Neural cell (in vitro differentiated cells): ENCODE data around the gene NPAS3. TPM values are rescaled to one million over a fixed set of nuclear protein-coding genes. Genes with fewer than 3 reads are reported as not detected.

Experiments used
- H2AFZ ChIP-seq: fragments of 200-600, 300-800 bp; sonication (generic), shearing (Covaris generic); 2 replicates; pipeline ENCODE4 v1.6.0; 2014; ENCODE audit warnings: low read depth, mild to moderate bottlenecking, antibody characterized with exemption, low read length, moderate library complexity
- H3F3A ChIP-seq: fragments of 200-600 bp; shearing (Covaris generic); 2 replicates; pipeline ENCODE4 v1.6.1; 2016; ENCODE audit warnings: mild to moderate bottlenecking, moderate library complexity, mixed read lengths, antibody characterized with exemption, low read length; ENCODE audit not compliant: insufficient read depth, poor library complexity, severe bottlenecking
- H3K27ac ChIP-seq: fragments of 200-600, 300-800 bp; sonication (generic), shearing (Covaris generic); 2 replicates; pipeline ENCODE4 v1.5.1; 2014; ENCODE audit warnings: mild to moderate bottlenecking, low read length, moderate library complexity
- H3K27me3 ChIP-seq: fragments of 300-800, 200-600 bp; sonication (generic), shearing (Covaris generic); 2 replicates; pipeline ENCODE4 v1.6.0; 2014; ENCODE audit warnings: mild to moderate bottlenecking, low read depth, low read length, moderate library complexity; ENCODE audit not compliant: insufficient read depth
- H3K36me3 ChIP-seq: fragments of 300-800, 200-600 bp; sonication (generic), shearing (Covaris generic); 2 replicates; pipeline ENCODE4 v1.5.1; 2014; ENCODE audit warnings: mild to moderate bottlenecking, antibody characterized with exemption, low read length, moderate library complexity; ENCODE audit not compliant: insufficient read depth
- H3K4me2 ChIP-seq: fragments of 300-800, 200-600 bp; sonication (generic), shearing (Covaris generic); 2 replicates; pipeline ENCODE4 v1.6.0; 2014; ENCODE audit warnings: mild to moderate bottlenecking, low read length
- H3K4me3 ChIP-seq: fragments of 300-800, 200-600 bp; sonication (generic), shearing (Covaris generic); 2 replicates; pipeline ENCODE4 v1.5.1; 2014; ENCODE audit warnings: mild to moderate bottlenecking, low read length, moderate library complexity
- H3K79me2 ChIP-seq: fragments of 200-600 bp; shearing (Covaris generic); replicated peaks from 2 replicates; pipeline ENCODE4 v1.6.0; 2014; ENCODE audit warnings: mild to moderate bottlenecking, low read length, moderate library complexity; ENCODE audit not compliant: insufficient read depth
- H3K9ac ChIP-seq: fragments of 300-800, 200-600 bp; sonication (generic), shearing (Covaris generic); 2 replicates; pipeline ENCODE4 v1.6.1; 2016; ENCODE audit warnings: mild to moderate bottlenecking, low read length, mixed read lengths
- H3K9me2 ChIP-seq: fragments of 200-600 bp; shearing (Covaris generic); 2 replicates; pipeline ENCODE4 v1.6.1; 2016; ENCODE audit warnings: mild to moderate bottlenecking, low read length, mixed read lengths; ENCODE audit not compliant: insufficient read depth
- H3K9me3 ChIP-seq: fragments of 200-600, 300-800 bp; sonication (generic), shearing (Covaris generic); 2 replicates; pipeline ENCODE4 v1.6.1; 2016; ENCODE audit warnings: mild to moderate bottlenecking, mixed run types, low read length, moderate library complexity, mixed read lengths
- H4K20me1 ChIP-seq: fragments of 200-600 bp; shearing (Covaris generic); 2 replicates; pipeline ENCODE4 v1.6.1; 2016; ENCODE audit warnings: mild to moderate bottlenecking, mixed run types; ENCODE audit not compliant: insufficient read depth
- CTCF ChIP-seq: fragments of 450-650 bp; IDR thresholded peaks from 2 replicates; pipeline ENCODE4 v1.5.1; 2014; ENCODE audit warnings: antibody characterized with exemption, mild to moderate bottlenecking, moderate library complexity; ENCODE audit not compliant: poor library complexity, severe bottlenecking
- EP300 ChIP-seq: fragments of 450-650 bp; conservative IDR thresholded peaks from 2 replicates; pipeline ENCODE4 v1.6.1; 2014; ENCODE audit warnings: antibody characterized with exemption, mild to moderate bottlenecking, moderate library complexity; ENCODE audit not compliant: poor library complexity, severe bottlenecking
- EZH2 ChIP-seq: fragments of 200-600, 300-800 bp; shearing (Covaris generic), sonication (generic); IDR thresholded peaks from 2 replicates; pipeline ENCODE4 v1.6.1; 2014; ENCODE audit warnings: antibody characterized with exemption, low read length, borderline replicate concordance, mild to moderate bottlenecking; ENCODE audit not compliant: insufficient read depth, poor library complexity, severe bottlenecking
- MXI1 ChIP-seq: fragments of 450-650 bp; conservative IDR thresholded peaks from 2 replicates; pipeline ENCODE4 v1.6.1; 2014; ENCODE audit warnings: antibody characterized with exemption, mild to moderate bottlenecking; ENCODE audit not compliant: poor library complexity, severe bottlenecking
- POLR2AphosphoS5 ChIP-seq: IDR thresholded peaks from 2 replicates; pipeline ENCODE4 v1.6.1; 2012
- RAD21 ChIP-seq: fragments of 450-650 bp; conservative IDR thresholded peaks from 2 replicates; pipeline ENCODE4 v1.6.1; 2014; ENCODE audit warnings: antibody characterized with exemption, mild to moderate bottlenecking, moderate library complexity
- REST ChIP-seq: IDR thresholded peaks from 2 replicates; pipeline ENCODE4 v1.6.1; 2012; ENCODE audit warnings: borderline replicate concordance
- SMC3 ChIP-seq: fragments of 450-650 bp; conservative IDR thresholded peaks from 2 replicates; pipeline ENCODE4 v1.6.1; 2014; ENCODE audit warnings: antibody characterized with exemption, mild to moderate bottlenecking, moderate library complexity; ENCODE audit not compliant: poor library complexity
- TAF1 ChIP-seq: IDR thresholded peaks from 2 replicates; pipeline ENCODE4 v1.6.1; 2012; ENCODE audit warnings: low read depth
- polyA plus RNA-seq: library from polyadenylated mRNA; depleted of rRNA; stranded (reverse); fragments of >200 nt; gene quantifications from 2 replicates; pipeline ENCODE4 v1.2.3, GENCODE V29; 2014

NPAS3 gene
- polyA plus RNA-seq, 1 donor from 2014 or later = 1.3 TPM

GRCh38 chr14:33542338-33543287, 603.9 kb downstream of the NPAS3 start:
- no peak for TF ChIP-seq EZH2
- TF ChIP-seq POLR2AphosphoS5 = no peak
- no peak for TF ChIP-seq MXI1
- TF ChIP-seq SMC3 = no peak
- no peak for TF ChIP-seq TAF1
- no peak for TF ChIP-seq RAD21
- TF ChIP-seq REST = no peak
- no peak for TF ChIP-seq EP300
- TF ChIP-seq CTCF = no peak
- Histone ChIP-seq H3K4me2 (no peak overlapping the region), H3K36me3 (no peaks in the 10 kb centered on the region), H3K9me2 (no peaks in the 10 kb centered on the region), H3K27me3 (no peaks in the 10 kb centered on the region), H3K9me3 (no peaks in the 10 kb centered on the region), H3K27ac (no peak overlapping the region), H3F3A (no peaks in the 10 kb centered on the region), H3K9ac (no peak overlapping the region), H3K79me2 (no peaks in the 10 kb centered on the region), H2AFZ (no peak overlapping the region), H4K20me1 (no peaks in the 10 kb centered on the region), H3K4me3 (no peak overlapping the region)

GRCh38 chr14:33545696-33546095, 607.0 kb downstream of the NPAS3 start:
- TF ChIP-seq REST (no peak), TAF1 (no peak), EP300 (no peak), SMC3 (no peak), EZH2 (no peak), RAD21 (no peak), MXI1 (no peak), CTCF (no peak), POLR2AphosphoS5 (no peak)
- H3K9me3 ChIP-seq = no peaks in the 10 kb centered on the region
- no peak overlapping the region for H3K4me3 ChIP-seq
- no peak overlapping the region for H3K4me2 ChIP-seq
- H4K20me1 ChIP-seq = no peaks in the 10 kb centered on the region
- H3K9ac ChIP-seq = no peak overlapping the region
- no peak overlapping the region for H3K27ac ChIP-seq
- no peaks in the 10 kb centered on the region for H3K9me2 ChIP-seq
- H3K36me3 ChIP-seq = no peaks in the 10 kb centered on the region
- no peaks in the 10 kb centered on the region for H3K79me2 ChIP-seq
- H3K27me3 ChIP-seq = no peaks in the 10 kb centered on the region
- no peaks in the 10 kb centered on the region for H3F3A ChIP-seq
- no peak overlapping the region for H2AFZ ChIP-seq
